Measurements from ENCODE around the gene ARHGAP15. TPM values are rescaled to one million over a fixed set of nuclear protein-coding genes. Genes with fewer than 3 reads are reported as not detected.

The ARHGAP15 gene
- total RNA-seq, 1 donor from 2014 or later, result 54.1 TPM

GRCh38 chr2:143123911-143124310 lies 5.3 kb upstream of the ARHGAP15 start:
- H3K27ac Mint-ChIP-seq, result no peak overlapping the region
- no peak for DNase-seq (ENCODE audit: low spot score)
- H3K4me1 Mint-ChIP-seq (ENCODE audit: low read depth), result peaks cover 15% of the 10 kb centered on the region
- H3K36me3 Mint-ChIP-seq (ENCODE audit: low read depth), result peaks cover 6% of the 10 kb centered on the region
- H3K9me3 Mint-ChIP-seq, result peaks cover 5% of the 10 kb centered on the region
- no peaks in the 10 kb centered on the region for H3K27me3 Mint-ChIP-seq (ENCODE audit: low read depth)
- intact Hi-C loops (cut with micrococcal nuclease), result loop anchor here (10.0 kb wide), 1 partner anchor 271 kb away; no protein-coding TSS in a partner anchor
- H3K4me3 Mint-ChIP-seq (ENCODE audit: low read depth), result no peak overlapping the region

GRCh38 chr2:143124445-143124844 lies 4.8 kb upstream of the ARHGAP15 start:
- Mint-ChIP-seq H3K9me3 (peaks cover 5% of the 10 kb centered on the region), H3K4me3 (ENCODE audit: low read depth) (no peak overlapping the region), H3K27me3 (ENCODE audit: low read depth) (no peaks in the 10 kb centered on the region), H3K27ac (no peak overlapping the region), H3K36me3 (ENCODE audit: low read depth) (peaks cover 6% of the 10 kb centered on the region), H3K4me1 (ENCODE audit: low read depth) (peaks cover 14% of the 10 kb centered on the region)
- no peak for DNase-seq (ENCODE audit: low spot score)
- intact Hi-C loops (cut with micrococcal nuclease), result loop anchor here (10.0 kb wide), 1 partner anchor 270 kb away; no protein-coding TSS in a partner anchor

GRCh38 chr2:143125717-143126116 lies 3.5 kb upstream of the ARHGAP15 start:
- intact Hi-C loops (cut with micrococcal nuclease), result loop anchor here (10.0 kb wide), 1 partner anchor 269 kb away; no protein-coding TSS in a partner anchor
- peak overlapping the region; percentile 18 for H3K27ac Mint-ChIP-seq

GRCh38 chr2:143132355-143132754 lies 3.1 kb downstream of the ARHGAP15 start:
- Mint-ChIP-seq H3K36me3 (ENCODE audit: low read depth) (peaks cover 53% of the 10 kb centered on the region), H3K27ac (peak overlapping the region; percentile 36), H3K27me3 (ENCODE audit: low read depth) (no peaks in the 10 kb centered on the region), H3K9me3 (peaks cover 8% of the 10 kb centered on the region), H3K4me1 (ENCODE audit: low read depth) (peaks cover 57% of the 10 kb centered on the region), H3K4me3 (ENCODE audit: low read depth) (peak overlapping the region; percentile 71)
- no peak for DNase-seq (ENCODE audit: low spot score)
- intact Hi-C loops (cut with micrococcal nuclease), result no loop called here

More at GRCh38 chr2:143125717-143126116, 3.5 kb upstream of the ARHGAP15 start:
- Mint-ChIP-seq H3K4me1 (ENCODE audit: low read depth) (peaks cover 14% of the 10 kb centered on the region), H3K9me3 (no peaks in the 10 kb centered on the region), H3K27me3 (ENCODE audit: low read depth) (no peaks in the 10 kb centered on the region), H3K4me3 (ENCODE audit: low read depth) (no peak overlapping the region), H3K36me3 (ENCODE audit: low read depth) (peaks cover 3% of the 10 kb centered on the region)
- DNase-seq (ENCODE audit: low spot score), result no peak

- intact Hi-C loops (cut with micrococcal nuclease), result no loop called here
Measured at GRCh38 chr2:143133783-143134182, 4.6 kb downstream of the ARHGAP15 start.

GRCh38 chr2:143138292-143138691 lies 9.1 kb downstream of the ARHGAP15 start:
- DNase-seq (ENCODE audit: low spot score), result no peak
- peaks cover 77% of the 10 kb centered on the region for H3K4me1 Mint-ChIP-seq (ENCODE audit: low read depth)
- H3K36me3 Mint-ChIP-seq (ENCODE audit: low read depth), result peaks cover 64% of the 10 kb centered on the region
- H3K4me3 Mint-ChIP-seq (ENCODE audit: low read depth), result no peak overlapping the region
- intact Hi-C loops (cut with micrococcal nuclease), result no loop called here
- H3K9me3 Mint-ChIP-seq, result peaks cover 5% of the 10 kb centered on the region
- no peak overlapping the region for H3K27ac Mint-ChIP-seq
- no peaks in the 10 kb centered on the region for H3K27me3 Mint-ChIP-seq (ENCODE audit: low read depth)

More at GRCh38 chr2:143133783-143134182, 4.6 kb downstream of the ARHGAP15 start:
- no peaks in the 10 kb centered on the region for H3K27me3 Mint-ChIP-seq (ENCODE audit: low read depth)
- H3K36me3 Mint-ChIP-seq (ENCODE audit: low read depth), result peaks cover 53% of the 10 kb centered on the region
- no peak for DNase-seq (ENCODE audit: low spot score)
- peaks cover 61% of the 10 kb centered on the region for H3K4me1 Mint-ChIP-seq (ENCODE audit: low read depth)
- no peak overlapping the region for H3K4me3 Mint-ChIP-seq (ENCODE audit: low read depth)
- peaks cover 8% of the 10 kb centered on the region for H3K9me3 Mint-ChIP-seq
- no peak overlapping the region for H3K27ac Mint-ChIP-seq

GRCh38 chr2:143139835-143140393 lies 10.7 kb downstream of the ARHGAP15 start:
- intact Hi-C loops (cut with micrococcal nuclease), result no loop called here
- Mint-ChIP-seq H3K27me3 (ENCODE audit: low read depth) (no peaks in the 10 kb centered on the region), H3K9me3 (no peaks in the 10 kb centered on the region), H3K4me3 (ENCODE audit: low read depth) (peak overlapping the region; percentile 64), H3K27ac (peak overlapping the region; percentile 76), H3K4me1 (ENCODE audit: low read depth) (peaks cover 76% of the 10 kb centered on the region), H3K36me3 (ENCODE audit: low read depth) (peaks cover 61% of the 10 kb centered on the region)
- no peak for DNase-seq (ENCODE audit: low spot score)

- H3K27ac Mint-ChIP-seq, result peak overlapping the region; percentile 76
- H3K36me3 Mint-ChIP-seq (ENCODE audit: low read depth), result peaks cover 57% of the 10 kb centered on the region
- peaks cover 75% of the 10 kb centered on the region for H3K4me1 Mint-ChIP-seq (ENCODE audit: low read depth)
- DNase-seq (ENCODE audit: low spot score), result no peak
- no peaks in the 10 kb centered on the region for H3K9me3 Mint-ChIP-seq
- H3K27me3 Mint-ChIP-seq (ENCODE audit: low read depth), result no peaks in the 10 kb centered on the region
- no peak overlapping the region for H3K4me3 Mint-ChIP-seq (ENCODE audit: low read depth)
- intact Hi-C loops (cut with micrococcal nuclease), result loop anchor here (1.0 kb wide), 2 partner anchors 8 to 12 kb away; partner anchors contain the start of gene ARHGAP15
Measured at GRCh38 chr2:143140864-143141661, 11.8 kb downstream of the ARHGAP15 start.

GRCh38 chr2:143142598-143142997 lies 13.4 kb downstream of the ARHGAP15 start:
- DNase-seq (ENCODE audit: low spot score), result no peak
- Mint-ChIP-seq H3K9me3 (no peaks in the 10 kb centered on the region), H3K27me3 (ENCODE audit: low read depth) (no peaks in the 10 kb centered on the region), H3K27ac (no peak overlapping the region), H3K4me1 (ENCODE audit: low read depth) (peaks cover 75% of the 10 kb centered on the region), H3K4me3 (ENCODE audit: low read depth) (no peak overlapping the region), H3K36me3 (ENCODE audit: low read depth) (peaks cover 57% of the 10 kb centered on the region)
- intact Hi-C loops (cut with micrococcal nuclease), result no loop called here

GRCh38 chr2:143144813-143145455 lies 15.7 kb downstream of the ARHGAP15 start:
- Mint-ChIP-seq H3K27ac (peak overlapping the region; percentile 28), H3K27me3 (ENCODE audit: low read depth) (no peaks in the 10 kb centered on the region), H3K9me3 (no peaks in the 10 kb centered on the region), H3K4me3 (ENCODE audit: low read depth) (no peak overlapping the region), H3K36me3 (ENCODE audit: low read depth) (peaks cover 56% of the 10 kb centered on the region), H3K4me1 (ENCODE audit: low read depth) (peaks cover 73% of the 10 kb centered on the region)
- intact Hi-C loops (cut with micrococcal nuclease), result no loop called here
- no peak for DNase-seq (ENCODE audit: low spot score)

- H3K4me3 Mint-ChIP-seq (ENCODE audit: low read depth), result no peak overlapping the region
- DNase-seq (ENCODE audit: low spot score), result no peak
- no peaks in the 10 kb centered on the region for H3K9me3 Mint-ChIP-seq
- intact Hi-C loops (cut with micrococcal nuclease), result no loop called here
- peaks cover 69% of the 10 kb centered on the region for H3K4me1 Mint-ChIP-seq (ENCODE audit: low read depth)
- no peaks in the 10 kb centered on the region for H3K27me3 Mint-ChIP-seq (ENCODE audit: low read depth)
- H3K36me3 Mint-ChIP-seq (ENCODE audit: low read depth), result peaks cover 53% of the 10 kb centered on the region
- no peak overlapping the region for H3K27ac Mint-ChIP-seq
Measured at GRCh38 chr2:143146366-143146765, 17.1 kb downstream of the ARHGAP15 start.

- DNase-seq (ENCODE audit: low spot score), result no peak
- no peak overlapping the region for H3K4me3 Mint-ChIP-seq (ENCODE audit: low read depth)
- H3K27me3 Mint-ChIP-seq (ENCODE audit: low read depth), result no peaks in the 10 kb centered on the region
- intact Hi-C loops (cut with micrococcal nuclease), result no loop called here
- H3K9me3 Mint-ChIP-seq, result no peaks in the 10 kb centered on the region
- peaks cover 69% of the 10 kb centered on the region for H3K4me1 Mint-ChIP-seq (ENCODE audit: low read depth)
- peaks cover 52% of the 10 kb centered on the region for H3K36me3 Mint-ChIP-seq (ENCODE audit: low read depth)
- H3K27ac Mint-ChIP-seq, result no peak overlapping the region
Measured at GRCh38 chr2:143146815-143147530, 17.8 kb downstream of the ARHGAP15 start.

All from activated T-helper 2 cell treated with anti-CD3 and anti-CD28 coated beads, Interferon-gamma antibody, Interleukin-2, Interleukin-4, amounts not matched to agents 10 μg/mL and 5 μg/mL and 100 μg/mL, durations not matched to agents 14 hours and 24 hours and 36 hours (primary cell).